NCI-H2227 treated with DMSO at 0.1 percent for 48 hours (cell line): Measurements from ENCODE around the gene LRRC45.
"Not testable (repeated sequence)": the region's sequence is repeated elsewhere in the genome, so short reads cannot be mapped to it uniquely, and the experiment has no call there.

Experiments used
- DNase-seq: peaks from one replicate; lab custom pipeline; 2025; lab: John Stamatoyannopoulos, UW

LRRC45 gene

GRCh38 chr17:82022981-82023446, at the start of gene LRRC45:
Gene LRRC45, plus strand, starts transcription at chr17:82023305. Its CDS starts 339 bp downstream, at chr17:82023644.
- DNase-seq, result peak; percentile 99

DNA sequence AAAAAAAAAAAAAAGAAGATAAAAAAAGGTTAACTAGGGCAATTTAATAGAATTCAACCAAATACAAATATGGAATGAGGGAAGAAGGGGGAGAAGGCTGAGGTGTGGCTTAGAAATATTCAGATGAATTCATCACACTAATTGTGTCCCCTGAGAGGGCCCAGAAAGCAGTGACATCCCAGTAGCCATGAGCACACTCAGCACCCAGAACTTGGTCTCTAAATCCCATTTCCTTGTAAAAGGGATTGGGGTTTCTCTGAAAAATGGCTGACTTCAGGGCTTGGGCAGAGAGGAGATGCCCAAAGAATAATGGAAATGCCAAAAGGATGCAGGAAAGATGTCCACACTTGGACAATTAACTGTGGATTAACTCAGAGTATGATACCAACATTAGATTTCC, 49.7 kb upstream of the LRRC45 start:
- no peak for DNase-seq

DNA sequence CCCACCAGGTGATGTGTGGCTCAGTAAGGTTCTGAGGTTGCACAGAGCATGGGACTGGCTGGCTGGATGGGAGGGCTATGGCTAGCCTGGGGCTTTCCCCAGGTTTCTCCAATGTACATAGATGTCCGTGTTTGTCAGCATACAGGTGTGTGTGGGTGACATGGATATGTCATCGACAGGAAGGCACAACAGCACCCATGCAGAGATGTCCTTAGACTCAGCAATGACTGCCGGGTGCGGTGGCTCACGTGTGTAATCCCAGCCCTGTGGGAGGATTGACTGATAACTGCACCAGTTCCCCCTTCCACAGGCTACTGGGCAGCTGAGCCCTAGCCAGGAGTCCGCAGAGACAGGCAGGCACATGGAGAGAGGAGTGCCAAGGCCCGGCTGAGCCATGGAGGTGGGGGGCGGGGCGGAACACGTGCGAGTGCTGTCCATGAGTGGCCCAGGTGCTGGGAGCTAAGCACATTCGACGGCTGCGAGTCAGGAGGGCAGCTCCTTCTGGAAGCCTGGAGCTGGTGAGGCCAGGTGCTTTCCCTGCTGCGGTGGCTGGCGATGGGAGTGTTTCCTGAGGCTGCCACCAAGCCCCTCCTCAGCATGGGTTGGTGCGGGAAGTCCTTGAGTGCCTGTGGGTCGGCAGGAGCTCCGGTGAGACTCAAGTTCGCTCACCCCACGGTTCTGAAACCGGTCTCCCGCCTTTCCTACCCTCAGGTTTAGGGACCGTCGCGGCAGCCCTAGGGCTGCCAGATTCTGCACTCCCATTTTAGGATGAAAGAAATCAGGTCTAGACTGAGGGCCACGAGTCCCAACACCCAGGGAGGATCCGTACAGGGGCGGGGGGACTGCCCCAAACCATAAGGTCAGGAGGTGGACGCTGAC, 46.5 kb upstream of the LRRC45 start:
- DNase-seq, result no peak

- DNase-seq, result peak; percentile 87
These were observed 45.8 kb upstream of the LRRC45 start, which contains the start of gene ASPSCR1 for GRCh38 chr17:81977211-81977808. Gene ASPSCR1, plus strand, starts transcription at chr17:81977629. Its CDS starts 18 bp downstream, at chr17:81977647.

DNA sequence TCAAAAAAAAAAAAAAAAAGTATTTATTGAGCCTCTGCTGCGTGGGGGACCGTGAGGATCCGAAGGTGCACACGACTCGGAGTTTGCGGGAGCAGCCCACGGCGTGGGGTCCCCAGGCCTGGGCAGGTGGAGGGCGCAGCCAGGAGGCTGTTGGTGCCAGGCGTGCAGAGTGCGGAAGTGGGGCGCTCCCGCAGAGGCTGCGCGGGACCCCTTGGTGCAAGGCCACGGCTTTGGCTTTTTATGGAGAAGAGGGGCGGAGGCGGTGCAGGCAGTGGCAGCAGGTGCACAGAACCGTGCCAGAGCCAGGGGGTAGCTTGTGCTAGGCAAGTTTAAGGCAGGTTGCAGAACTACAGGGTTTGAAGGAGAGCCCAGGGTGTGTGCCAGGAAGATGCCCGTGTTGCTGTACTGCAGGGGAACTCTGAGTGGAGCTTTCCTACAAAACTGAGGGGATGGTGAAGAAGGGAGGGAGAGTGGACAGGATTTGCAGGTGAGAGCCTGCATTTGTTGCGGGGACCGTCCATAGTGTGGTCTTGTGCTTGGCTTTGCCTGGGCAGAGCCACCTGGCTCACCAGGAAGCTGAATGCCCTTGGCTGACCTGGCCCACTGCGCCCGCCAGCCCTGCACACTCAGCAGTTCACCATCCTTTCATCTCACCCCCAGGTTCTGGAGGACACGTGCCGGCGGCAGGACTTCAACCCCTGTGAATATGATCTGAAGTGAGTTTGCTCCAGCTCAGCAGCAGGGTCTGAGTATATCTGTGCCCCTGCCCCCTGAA, 44.4 kb upstream of the LRRC45 start:
- no peak for DNase-seq

GRCh38 chr17:81980122-81980521, 43.0 kb upstream of the LRRC45 start:
- DNase-seq, result no peak

- no peak for DNase-seq
These were observed 42.3 kb upstream of the LRRC45 start for GRCh38 chr17:81980707-81981343.

DNA sequence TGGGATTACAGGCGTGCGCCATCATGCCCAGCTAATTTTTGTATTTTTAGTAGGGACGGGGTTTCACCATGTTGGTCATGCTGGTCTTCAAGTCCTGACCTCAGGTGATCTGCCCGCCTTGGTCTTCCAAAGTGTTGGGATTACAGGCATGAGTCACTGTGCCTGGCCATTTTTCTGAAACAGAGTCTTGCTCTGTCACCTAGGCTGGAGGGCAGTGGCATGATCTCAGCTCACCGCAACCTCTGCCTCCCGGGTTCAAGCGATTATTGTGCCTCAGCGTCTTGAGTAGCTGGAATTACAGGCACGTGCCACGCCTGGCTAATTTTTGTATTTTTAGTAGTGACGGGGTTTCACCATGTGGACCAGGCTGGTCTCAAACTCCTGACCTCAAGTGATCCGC, 41.6 kb upstream of the LRRC45 start:
- not testable (repeated sequence) for DNase-seq

GRCh38 chr17:81983011-81983638, 40.0 kb upstream of the LRRC45 start:
- DNase-seq, result no peak

- DNase-seq, result no peak
These were observed 39.3 kb upstream of the LRRC45 start for GRCh38 chr17:81983639-81984373.

- DNase-seq, result no peak
These were observed 38.2 kb upstream of the LRRC45 start for GRCh38 chr17:81984773-81985410.

DNA sequence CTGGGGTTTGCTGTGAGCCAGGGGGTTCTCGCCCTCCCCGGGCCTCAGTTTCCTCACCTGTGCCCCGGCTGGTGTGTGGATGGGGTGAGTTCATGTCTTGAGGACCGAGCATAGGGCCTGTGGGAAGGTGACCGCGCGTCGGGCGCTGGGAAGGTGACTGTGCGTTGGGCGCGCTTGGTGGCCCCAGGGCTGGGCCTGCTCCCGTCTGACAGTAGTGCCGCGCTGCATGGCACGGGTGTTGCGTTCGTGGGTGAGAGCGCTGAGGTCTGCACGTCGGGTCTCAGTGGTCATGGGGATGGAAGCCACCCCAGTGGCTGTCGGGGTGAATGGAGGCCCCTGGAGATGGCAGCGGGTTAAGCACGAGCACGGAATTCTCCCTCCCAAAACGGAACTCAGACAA, 36.5 kb upstream of the LRRC45 start:
- DNase-seq, result no peak

DNA sequence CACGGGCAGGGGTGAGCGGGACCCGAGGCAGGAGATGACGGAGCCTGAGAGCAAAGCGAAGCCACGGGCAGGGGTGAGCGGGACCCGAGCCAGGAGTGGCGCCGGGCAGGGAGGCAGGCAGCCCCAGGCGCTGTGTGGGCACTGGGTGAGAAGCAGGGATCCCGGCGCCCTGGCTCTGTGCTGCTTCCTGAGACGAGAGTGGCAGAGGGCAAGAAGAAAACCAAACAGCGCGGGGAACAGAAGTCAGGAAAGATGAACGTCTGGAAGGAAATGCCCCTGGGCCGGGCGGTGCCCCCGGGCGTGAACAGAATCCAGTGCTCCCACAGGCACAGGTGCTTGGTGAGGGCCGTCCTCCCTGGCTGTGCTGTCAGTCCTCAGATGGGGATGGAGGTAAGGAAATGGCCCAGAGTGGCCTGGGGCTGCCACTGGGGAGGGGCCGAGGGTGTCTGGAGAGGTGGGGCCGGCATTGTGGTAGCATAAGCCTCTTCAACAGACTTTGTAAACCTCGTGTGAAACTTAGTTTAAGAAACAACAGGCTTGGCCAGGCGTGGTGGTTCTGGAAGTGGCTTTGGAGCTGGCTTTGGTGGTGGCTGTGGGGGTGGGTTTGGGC, 35.8 kb upstream of the LRRC45 start:
- no peak for DNase-seq

DNA sequence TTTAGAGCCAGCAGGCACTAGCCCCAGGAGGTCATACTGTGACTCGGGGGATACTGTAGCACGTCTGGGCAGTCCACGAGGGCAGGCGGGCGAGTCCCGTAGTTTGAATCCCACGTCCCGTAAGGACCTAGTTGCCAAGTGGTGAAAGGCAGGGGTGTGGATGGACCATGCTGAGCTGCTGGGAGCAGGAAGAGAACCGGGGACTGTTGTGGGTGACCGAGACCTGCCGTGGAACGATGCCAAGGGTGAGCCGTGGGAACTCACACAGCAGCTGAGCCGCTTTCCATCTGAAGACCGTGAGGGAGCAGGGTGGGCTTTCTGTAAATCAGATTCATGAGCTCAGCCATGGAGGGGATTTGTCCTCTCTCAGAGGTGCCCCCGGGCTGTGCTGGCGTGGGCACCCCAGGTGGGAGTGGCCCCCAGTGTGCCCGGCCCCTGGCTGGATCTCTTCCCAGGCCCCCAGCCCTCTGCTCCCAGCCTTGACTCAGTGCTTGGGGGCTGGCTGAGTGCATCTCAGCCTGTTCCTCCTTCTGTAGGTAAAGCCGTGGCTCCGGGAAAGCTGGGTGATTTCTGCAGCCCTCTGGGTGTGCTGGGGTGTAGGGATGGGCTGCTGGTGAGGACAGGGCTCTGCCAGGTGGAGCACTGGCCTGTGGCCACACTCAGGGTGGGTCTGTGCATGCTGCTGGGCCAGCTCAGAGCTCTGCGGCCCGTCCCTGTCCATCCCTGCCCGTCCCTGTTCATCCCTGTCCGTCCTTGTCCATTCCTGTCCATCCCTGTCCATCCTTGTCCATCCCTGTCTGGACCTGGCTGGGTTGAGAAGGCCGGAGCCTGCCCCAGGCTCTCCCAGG, 32.0 kb upstream of the LRRC45 start:
- no peak for DNase-seq

DNA sequence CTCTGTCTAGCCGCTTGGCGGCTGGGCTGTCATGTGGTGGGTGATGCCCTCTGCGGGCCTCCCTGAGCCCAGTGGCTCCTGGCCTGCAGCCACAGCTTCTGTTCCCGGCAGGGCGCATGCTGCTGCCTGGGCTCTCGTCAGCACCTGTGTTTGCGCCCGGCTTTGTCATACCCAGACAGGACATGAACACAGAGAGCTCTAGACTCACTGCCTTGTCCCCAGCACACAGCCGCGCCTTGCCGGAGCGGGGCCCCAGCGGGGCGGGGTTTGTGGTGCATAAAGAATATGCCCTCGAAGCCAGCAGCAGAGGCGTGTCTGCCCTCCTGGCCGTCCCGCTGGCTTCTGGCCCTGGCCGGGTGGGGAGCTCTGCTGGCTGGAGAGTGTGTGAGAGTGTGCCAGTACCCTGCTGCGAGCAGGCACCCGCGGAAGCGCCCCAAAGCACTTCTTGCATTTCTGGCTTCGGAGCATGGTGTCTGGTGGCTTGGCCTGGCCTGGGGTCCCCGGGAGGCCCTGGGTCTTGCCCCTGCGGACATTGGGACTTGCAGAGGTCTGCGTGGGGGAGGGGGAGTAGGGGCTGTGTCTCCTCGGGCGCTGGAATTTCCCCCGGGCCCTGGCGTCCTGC, 31.3 kb upstream of the LRRC45 start:
- DNase-seq, result no peak

DNA sequence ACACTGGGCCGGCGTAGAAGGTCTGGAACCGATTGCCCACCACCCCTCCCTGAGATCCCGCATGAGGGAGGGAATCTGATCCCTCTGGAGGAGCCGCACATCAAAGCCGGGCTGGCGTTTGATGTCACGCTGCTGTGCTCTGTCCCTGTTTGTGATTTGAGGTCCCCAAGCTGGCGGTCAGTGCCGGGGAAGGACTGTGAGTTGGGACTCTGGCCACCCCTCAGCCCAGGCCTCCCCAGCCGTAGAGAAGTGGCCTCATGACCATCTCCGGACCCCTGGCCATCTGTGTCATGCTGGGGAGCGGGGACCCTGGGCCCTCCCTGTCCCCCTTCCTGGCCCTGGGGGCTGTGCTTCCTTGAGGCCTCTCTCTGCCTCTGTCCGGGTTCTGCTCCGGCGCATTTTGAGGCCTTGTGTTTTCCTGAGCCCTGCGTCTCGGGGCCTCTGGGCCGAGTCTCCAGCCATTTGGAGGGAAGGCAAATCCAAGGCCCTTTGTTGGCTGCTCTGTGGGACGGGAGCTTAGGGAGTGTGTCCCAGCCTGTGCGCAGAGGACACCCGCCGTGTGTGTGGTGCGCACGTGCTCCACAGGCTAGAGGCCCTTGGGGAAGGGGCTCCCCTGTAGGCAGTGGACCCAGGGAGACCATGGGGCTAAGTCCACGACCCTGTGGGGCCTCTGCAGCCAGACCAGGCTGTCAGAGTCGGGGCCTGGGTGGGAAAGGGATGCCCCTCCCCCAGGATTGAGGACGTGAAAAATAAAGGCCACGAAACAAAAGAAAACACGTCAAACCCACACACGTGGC, 30.6 kb upstream of the LRRC45 start:
- no peak for DNase-seq

DNA sequence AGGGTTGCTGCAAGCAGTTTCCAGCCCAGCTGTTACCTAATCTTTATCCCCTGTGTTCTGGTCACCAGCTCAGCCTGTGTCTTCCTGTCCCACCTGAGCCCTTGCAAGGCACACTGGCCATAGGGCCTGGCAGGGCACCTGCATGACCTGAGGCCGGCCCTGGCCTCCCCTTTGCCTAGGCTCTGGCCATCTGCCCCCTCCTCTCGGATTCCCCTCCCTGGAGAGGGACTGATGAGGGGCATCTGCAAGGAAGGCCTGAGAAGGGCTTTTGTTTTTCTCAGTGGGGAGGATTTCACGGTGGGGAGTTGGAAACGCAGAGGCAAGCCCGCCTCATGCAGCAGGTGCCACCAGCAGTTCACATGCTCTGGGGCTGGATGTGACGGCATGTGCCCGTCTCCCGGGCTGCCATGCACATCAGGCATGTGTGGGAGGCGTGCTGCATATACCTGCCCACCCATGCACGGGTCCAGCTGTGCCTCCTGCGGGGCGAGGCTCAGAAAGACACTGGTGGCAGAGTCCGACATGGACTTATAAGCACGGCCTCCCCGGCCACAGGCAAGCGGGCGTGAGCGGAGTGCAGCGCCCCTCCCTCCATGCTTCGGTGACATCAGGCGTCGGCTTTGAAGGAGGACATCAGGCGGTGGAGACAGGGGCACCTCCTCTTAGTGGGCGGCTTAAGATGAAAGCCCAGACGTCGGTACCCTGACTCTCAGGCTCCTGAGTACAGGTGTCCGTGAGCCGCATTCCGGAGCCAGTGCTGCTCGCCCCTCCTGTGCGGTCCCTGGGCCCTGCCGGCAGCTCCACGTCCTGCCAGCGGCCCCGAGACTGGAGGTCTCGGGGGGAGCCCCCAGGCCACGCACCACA, 29.1 kb upstream of the LRRC45 start:
- DNase-seq, result no peak
